Brain microvascular endothelial cell (primary cell): ENCODE data around the gene TULP3.
A peak's percentile ranks its signal among the peaks of the same experiment; 100 is the strongest.

Source experiments
- DNase-seq: peaks from one replicate; pipeline ENCODE4 v3.0.0-alpha.2; 2020
- H3K27ac ChIP-seq: fragments of 250-450 bp; sonication (Bioruptor Pico); 2 replicates; pipeline ENCODE4 v1.5.1; 2020; ENCODE audit warnings: mild to moderate bottlenecking, moderate library complexity
- H3K27me3 ChIP-seq: fragments of 250-450 bp; sonication (Bioruptor Pico); replicated peaks from 2 replicates; pipeline ENCODE4 v1.5.1; 2020; ENCODE audit warnings: mild to moderate bottlenecking
- H3K36me3 ChIP-seq: fragments of 250-450 bp; sonication (Bioruptor Pico); replicated peaks from 2 replicates; pipeline ENCODE4 v1.5.1; 2020; ENCODE audit warnings: mild to moderate bottlenecking
- H3K4me3 ChIP-seq: 2 replicates; pipeline ENCODE4 v1.5.1; 2011; ENCODE audit warnings: low read depth, mild to moderate bottlenecking, control low read depth, low read length, moderate library complexity
- CTCF ChIP-seq: IDR thresholded peaks from 2 replicates; pipeline ENCODE4 v1.5.1; 2011; ENCODE audit warnings: low read depth, mild to moderate bottlenecking, moderate library complexity, low read length, control low read depth, inconsistent platforms; ENCODE audit errors: missing control alignments
- in situ Hi-C: cut with HindIII; loops from 2 replicates; pipeline ENCODE4 v1.10.0; 2017; ENCODE audit warnings: low sequenced_read_pairs, low pct_ligation_motif_present

TULP3 gene

GRCh38 chr12:2902272-2902880, 11.7 kb downstream of the TULP3 start:
- Histone ChIP-seq H3K27me3 (no peaks in the 10 kb centered on the region), H3K27ac (no peak overlapping the region), H3K4me3 (no peak overlapping the region), H3K36me3 (no peaks in the 10 kb centered on the region)
- no peak for DNase-seq
- in situ Hi-C loops, result no loop called here
- no peak for TF ChIP-seq CTCF

- Histone ChIP-seq H3K27ac (no peak overlapping the region), H3K4me3 (no peak overlapping the region), H3K27me3 (no peaks in the 10 kb centered on the region), H3K36me3 (no peaks in the 10 kb centered on the region)
- no peak for DNase-seq
- in situ Hi-C loops, result no loop called here
- TF ChIP-seq CTCF, result no peak
These were observed 13.6 kb downstream of the TULP3 start for GRCh38 chr12:2904260-2904659.

- no peak for DNase-seq
- H3K27me3 ChIP-seq, result no peaks in the 10 kb centered on the region
- in situ Hi-C loops, result no loop called here
- no peak overlapping the region for H3K4me3 ChIP-seq
- no peak for TF ChIP-seq CTCF
- peaks cover 23% of the 10 kb centered on the region for H3K36me3 ChIP-seq
- H3K27ac ChIP-seq, result peak overlapping the region; percentile 40
These were observed 21.5 kb downstream of the TULP3 start for GRCh38 chr12:2912216-2912575.

GRCh38 chr12:2919249-2919648, 28.6 kb downstream of the TULP3 start:
- no peak for DNase-seq
- no peak for TF ChIP-seq CTCF
- Histone ChIP-seq H3K27ac (no peak overlapping the region), H3K36me3 (peaks cover 42% of the 10 kb centered on the region), H3K4me3 (no peak overlapping the region), H3K27me3 (no peaks in the 10 kb centered on the region)
- in situ Hi-C loops, result no loop called here

GRCh38 chr12:2922329-2922728, 31.6 kb downstream of the TULP3 start:
- no peak for TF ChIP-seq CTCF
- Histone ChIP-seq H3K4me3 (no peak overlapping the region), H3K36me3 (peaks cover 32% of the 10 kb centered on the region), H3K27ac (no peak overlapping the region), H3K27me3 (no peaks in the 10 kb centered on the region)
- no peak for DNase-seq
- in situ Hi-C loops, result no loop called here

GRCh38 chr12:2923057-2923456, 32.4 kb downstream of the TULP3 start:
- Histone ChIP-seq H3K27ac (no peak overlapping the region), H3K36me3 (peaks cover 34% of the 10 kb centered on the region), H3K4me3 (no peak overlapping the region), H3K27me3 (no peaks in the 10 kb centered on the region)
- in situ Hi-C loops, result no loop called here
- no peak for DNase-seq
- no peak for TF ChIP-seq CTCF
